GM21528 (cell line): Measurements from ENCODE around the gene INS.

Source experiments
- ATAC-seq: cut with Tn5 transposase; IDR thresholded peaks from one replicate; pipeline ENCODE4 v1.9.1; 2021; ENCODE audit warnings: mild to moderate bottlenecking, moderate library complexity; ENCODE audit not compliant: unreplicated experiment, low FRiP score

Gene INS

DNA sequence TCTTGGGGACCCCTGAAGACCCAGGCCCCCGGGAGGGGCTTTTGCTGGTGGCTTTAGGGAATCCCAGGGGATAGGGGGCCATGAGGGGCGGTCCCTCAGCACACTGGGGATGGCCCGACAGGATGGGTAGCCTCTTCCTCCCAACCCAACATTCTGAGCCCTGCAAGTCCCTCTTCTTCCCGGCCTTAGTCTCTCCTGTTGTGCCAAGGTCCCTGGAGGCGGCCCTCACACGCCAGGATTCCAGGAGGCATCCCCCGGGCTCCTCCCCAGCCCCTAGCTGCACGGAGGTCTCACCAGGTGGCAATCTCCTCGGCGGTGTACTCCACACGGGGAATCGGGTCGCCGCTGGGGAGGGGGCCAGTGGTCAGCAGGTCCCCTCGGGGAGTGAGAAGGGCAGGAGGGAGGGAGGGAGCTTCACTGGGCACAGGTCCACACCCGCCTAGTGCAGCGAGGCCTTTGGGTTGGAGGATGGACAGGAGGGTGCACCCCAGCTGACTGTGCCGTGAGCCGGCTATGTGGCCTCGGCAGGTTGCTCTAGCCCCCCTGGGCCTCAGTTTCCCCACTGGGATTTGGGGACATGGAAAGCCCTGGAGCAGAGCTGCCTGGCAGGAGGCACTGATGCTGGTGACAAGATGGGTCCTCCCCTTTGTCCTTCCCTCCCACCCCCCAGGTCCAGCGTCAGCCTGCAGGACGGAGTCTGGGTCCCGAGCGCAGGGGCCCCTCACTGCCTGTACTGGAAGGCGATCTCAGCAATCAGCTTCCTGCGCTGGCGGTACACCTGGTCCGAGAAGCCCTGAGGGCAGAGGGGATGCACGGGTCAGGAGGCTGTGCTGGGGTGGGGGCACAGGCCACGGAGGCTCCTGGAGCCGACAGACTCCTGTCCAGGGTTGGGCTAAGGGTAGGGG, 6.4 kb upstream of the INS start:
- ATAC-seq, result no peak

DNA sequence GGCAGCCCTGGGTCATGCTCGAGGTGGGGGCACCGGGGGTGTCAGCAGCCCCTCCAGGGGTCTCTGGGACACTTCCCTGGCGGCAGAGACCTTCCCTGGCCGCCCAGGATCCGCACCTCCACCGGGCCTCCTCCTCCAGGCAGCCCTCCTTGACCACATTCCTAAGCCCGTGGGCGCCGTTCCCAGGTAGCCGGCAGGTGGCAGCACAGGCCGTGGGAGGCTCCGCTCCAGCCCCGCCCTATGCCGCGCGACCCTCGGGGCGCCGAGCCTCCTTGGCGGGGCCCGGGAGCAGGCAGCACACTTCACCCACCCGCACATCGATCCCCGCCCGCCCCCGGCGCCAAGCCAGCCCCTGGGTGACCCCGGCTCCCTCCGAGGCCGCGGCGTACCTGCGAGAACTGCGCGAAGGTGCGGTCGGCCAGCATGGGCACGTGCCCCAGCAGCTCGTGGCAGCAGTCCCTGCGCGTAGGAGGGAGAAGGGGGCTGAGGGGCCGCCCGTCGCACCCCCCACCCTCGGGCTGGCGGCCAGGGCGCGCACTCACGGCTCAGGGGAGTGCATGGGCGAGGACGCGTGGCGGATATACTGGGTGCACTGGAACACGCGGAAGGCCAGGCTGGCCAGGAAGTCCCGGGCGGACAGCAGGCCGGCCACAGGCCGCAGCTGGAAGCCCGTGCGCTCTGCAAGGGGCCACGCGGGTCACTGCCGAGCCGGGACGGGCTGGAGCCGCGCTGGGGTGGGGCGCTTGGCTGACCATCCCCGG, 5.3 kb upstream of the INS start:
- ATAC-seq, result no peak

DNA sequence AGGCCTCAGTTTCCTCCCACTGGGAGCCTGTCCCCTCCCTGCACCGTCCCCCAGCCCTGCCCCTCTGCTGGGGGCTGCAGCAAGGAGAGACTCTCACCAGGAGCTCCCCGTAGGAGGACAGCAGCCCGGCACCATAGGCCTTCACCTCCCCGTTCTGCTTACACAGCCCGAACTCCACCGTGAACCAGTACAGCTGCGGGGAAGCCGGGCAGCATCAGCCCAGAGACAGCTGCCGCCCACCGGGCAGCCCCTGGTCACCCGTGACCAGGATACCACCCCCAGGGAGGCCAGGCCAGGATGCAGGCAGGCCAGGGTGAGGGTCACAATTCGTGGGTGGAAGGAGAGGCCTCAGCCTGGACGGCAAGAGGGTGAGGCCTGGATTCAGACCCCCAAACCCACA, 4.6 kb upstream of the INS start:
- no peak for ATAC-seq

- ATAC-seq, result no peak
Measured at GRCh38 chr11:2164861-2165555, 4.0 kb upstream of the INS start.

- ATAC-seq, result no peak
Measured at GRCh38 chr11:2164081-2164480, 3.1 kb upstream of the INS start.

DNA sequence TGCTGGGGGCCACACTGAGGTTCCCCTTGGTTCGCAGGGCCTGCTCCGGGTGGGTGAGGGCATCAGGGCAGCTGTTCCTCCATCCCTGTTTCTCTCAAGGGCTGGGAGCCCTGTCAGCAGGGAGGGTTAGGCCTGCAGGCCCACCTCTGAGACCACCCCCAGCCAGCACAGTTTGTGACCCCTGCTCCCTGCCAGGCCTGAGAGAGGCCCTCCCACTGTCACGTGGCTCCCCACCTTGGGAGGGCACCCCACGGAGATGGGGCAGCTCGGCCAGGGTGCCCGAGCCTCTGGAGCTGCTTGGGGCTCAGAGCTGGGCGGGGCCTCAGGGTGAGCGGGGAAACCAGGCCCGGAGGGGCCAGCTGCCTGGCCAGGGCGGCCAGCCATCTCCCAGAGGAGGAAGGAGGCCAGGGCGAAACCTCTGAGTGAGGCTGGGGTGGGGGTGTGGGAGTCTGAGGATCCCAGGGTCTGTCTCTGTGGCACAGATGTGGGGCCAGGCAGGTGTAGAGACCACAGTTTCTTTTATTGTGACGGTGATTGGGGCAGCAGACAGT, 2.5 kb upstream of the INS start:
- no peak for ATAC-seq

- no peak for ATAC-seq
Measured at GRCh38 chr11:2159536-2160413, 1.2 kb downstream of the INS start.

DNA sequence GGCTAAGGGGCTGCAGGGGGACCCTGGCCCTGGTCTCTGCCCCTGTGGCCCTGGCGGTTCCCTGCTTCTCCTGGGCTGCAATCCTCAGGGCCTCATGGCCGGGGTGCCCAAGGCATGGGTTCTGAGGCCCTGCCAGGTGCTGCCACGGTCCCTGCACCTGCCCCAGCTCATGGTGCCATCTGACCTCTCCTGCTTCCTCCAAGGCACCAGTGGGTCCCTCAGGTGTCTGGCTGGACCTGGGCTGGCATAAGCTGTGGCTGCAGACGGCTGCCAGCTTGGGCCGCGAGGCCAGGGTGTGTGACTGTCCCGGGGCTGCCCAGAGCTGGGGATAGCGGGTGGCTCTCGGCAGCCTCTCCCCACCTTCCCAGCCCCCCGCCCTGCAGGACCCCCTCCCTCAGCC, 2.0 kb downstream of the INS start:
- ATAC-seq, result no peak

- ATAC-seq, result no peak
Measured at GRCh38 chr11:2158296-2158737, 2.7 kb downstream of the INS start.

DNA sequence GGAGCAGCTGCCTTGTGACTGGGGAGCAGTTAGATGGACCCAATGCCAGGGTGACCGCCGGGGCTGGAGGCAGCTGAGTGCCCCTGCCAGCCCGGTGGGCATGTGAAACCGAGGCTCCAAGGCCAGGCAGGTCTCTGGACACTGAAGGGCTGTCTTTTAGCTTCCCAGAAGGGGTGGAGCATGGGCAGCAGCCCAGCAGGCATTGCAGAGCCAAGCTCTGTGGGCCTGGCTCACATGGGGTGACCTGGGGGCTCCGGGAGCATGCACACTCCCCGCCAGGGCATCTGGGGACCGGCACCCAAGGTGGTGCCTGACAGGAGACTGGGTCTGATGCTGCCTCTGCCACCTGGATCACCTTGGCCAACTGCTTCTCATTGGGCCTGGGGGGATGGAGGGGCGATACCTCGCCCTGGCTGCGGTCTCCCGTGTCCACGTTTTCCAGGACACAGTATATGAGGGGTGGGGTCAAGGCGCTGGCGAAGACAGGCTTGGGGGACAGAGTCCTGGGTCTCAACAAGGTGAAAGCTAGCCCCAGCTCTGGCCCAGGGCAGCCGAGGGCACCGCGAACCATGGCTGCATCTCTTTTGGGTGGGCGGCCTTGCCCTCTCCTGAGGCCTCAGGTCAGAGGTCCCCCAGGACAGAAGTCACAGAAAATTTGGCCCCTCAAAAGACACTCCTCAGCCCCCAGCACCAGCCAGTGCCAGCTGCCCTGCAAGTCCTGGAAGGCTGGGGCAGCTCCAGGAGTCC, 3.5 kb downstream of the INS start:
- ATAC-seq, result no peak

- no peak for ATAC-seq
Measured at GRCh38 chr11:2156416-2157182, 4.4 kb downstream of the INS start.

DNA sequence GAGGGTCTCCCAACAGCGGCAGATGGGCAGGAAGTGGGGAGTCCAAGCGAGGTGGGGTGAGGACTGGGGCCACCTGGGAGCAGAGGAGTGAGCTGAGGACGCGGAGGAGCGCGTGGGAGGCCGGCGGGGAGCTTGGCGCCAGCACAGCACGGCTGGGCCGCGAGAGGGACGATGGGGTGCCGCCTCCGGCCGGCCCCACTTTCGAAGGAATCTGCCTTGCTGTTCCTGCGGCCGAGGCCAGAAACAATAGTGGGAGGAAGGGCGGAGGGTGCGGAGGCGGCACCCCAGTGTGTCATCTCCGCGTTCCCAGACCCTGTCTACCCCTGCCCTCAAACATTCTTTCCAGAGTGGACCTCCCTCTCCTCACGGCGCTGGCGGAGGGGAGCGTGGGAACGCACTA, 5.5 kb downstream of the INS start:
- ATAC-seq, result no peak

- no peak for ATAC-seq
Measured at GRCh38 chr11:2154889-2155288, 6.1 kb downstream of the INS start.

GRCh38 chr11:2154195-2154585, 6.8 kb downstream of the INS start:
- ATAC-seq, result no peak

- no peak for ATAC-seq
Measured at GRCh38 chr11:2153581-2154194, 7.3 kb downstream of the INS start.

GRCh38 chr11:2151500-2152257, 9.3 kb downstream of the INS start:
- no peak for ATAC-seq
